ENCODE results near the gene PEX5L. TPM values are rescaled to one million over a fixed set of nuclear protein-coding genes. Genes with fewer than 3 reads are reported as not detected.

The PEX5L gene
- total RNA-seq, 2 experiments from 2014 or later: not detected

DNA sequence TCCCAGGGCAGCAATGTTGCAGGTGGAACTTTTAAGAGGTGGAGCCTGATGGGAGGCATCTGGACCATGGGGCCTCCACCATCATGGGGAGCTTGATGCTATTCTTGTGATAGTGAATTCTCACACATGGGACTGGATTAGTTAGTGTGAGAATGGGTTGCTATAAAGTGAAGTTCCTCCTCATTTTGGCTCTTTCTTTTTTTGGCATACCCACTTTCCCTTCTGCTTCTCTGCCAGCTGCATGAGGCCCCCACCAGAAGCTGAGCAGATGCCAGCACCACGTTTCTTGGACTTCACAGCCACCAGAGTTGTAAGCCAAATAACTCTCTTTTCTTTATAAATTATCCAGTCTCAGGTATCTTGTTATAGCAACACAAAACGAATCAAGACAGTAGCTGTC is 101.0 kb downstream of the PEX5L start:
- no peaks in the 10 kb centered on the region for H3K9me3 Mint-ChIP-seq
- no peak overlapping the region for H3K27ac Mint-ChIP-seq
- no peaks in the 10 kb centered on the region for H3K4me1 ChIP-seq (ENCODE audit: insufficient read depth, low read length)
- CTCF ChIA-PET: no interaction called here
- H3K36me3 ChIP-seq (ENCODE audit: insufficient read depth, low read length): no peaks in the 10 kb centered on the region
- peaks cover 9% of the 10 kb centered on the region for H3K27me3 Mint-ChIP-seq
- H3K4me3 Mint-ChIP-seq: no peak overlapping the region
- ATAC-seq (ENCODE audit: poor library complexity) (no peak), DNase-seq (no peak)
- no peaks in the 10 kb centered on the region for H3K27me3 ChIP-seq (ENCODE audit: control insufficient read depth in 1 of 2, insufficient read depth in 2 of 2, low read length in 2 of 2)
- no peaks in the 10 kb centered on the region for H3K4me1 Mint-ChIP-seq (ENCODE audit: low read depth)
- POLR2A ChIA-PET: no interaction called here
- no peaks in the 10 kb centered on the region for H3K9me3 ChIP-seq (ENCODE audit: control insufficient read depth in 1 of 2, insufficient read depth in 1 of 2, low read length in 2 of 2)
- H3K4me3 ChIP-seq (ENCODE audit: low read length): no peak overlapping the region
- TF ChIP-seq CTCF (IDR thresholded peaks at IDR 0.05): no peak
- no peak overlapping the region for H3K27ac ChIP-seq (ENCODE audit: low read depth in 1 of 2, low read length in 2 of 2)
- intact Hi-C loops (cut with DNase I, micrococcal nuclease): no loop called here
- no peaks in the 10 kb centered on the region for H3K36me3 Mint-ChIP-seq (ENCODE audit: low read depth)

DNA sequence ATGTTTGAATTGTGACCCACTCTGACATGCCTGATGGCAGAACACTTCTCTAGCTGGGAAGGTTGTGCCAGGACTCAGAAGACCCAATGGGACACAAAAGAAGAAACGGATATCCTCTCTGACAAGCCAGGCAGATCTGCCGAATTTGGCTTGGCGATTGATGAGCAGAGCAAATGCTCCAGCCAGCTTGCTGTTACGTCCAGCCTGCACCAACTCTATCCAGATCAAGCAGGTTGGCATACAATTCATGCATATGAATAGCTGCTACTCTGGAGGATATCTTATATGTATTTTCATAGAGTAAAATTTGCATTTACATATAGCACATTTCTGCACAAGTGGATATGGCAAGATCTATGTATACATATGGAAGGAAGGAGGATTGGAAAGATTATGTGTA is 102.8 kb downstream of the PEX5L start:
- no peaks in the 10 kb centered on the region for H3K9me3 Mint-ChIP-seq
- no peak for TF ChIP-seq CTCF (IDR thresholded peaks at IDR 0.05)

DNA sequence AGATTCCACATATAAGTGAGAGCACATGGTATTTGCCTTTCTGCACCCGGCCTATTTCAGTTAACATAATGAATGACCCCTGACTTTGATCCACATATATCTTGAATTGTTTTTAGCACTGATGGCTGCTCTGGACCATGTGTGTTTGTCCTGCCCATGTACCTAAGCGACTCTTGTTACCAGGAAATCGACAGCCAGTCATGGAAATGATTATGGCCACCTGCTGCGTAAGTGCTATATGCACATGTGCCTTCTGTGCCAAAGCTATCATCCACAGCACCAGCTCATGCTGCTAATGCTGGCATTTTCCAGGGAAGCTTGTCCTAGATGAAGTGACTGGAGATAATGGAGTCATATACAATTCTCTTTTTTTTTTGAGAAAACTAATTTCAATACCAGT is 103.7 kb downstream of the PEX5L start:
- H3K4me1 ChIP-seq (ENCODE audit: insufficient read depth, low read length): no peaks in the 10 kb centered on the region
- intact Hi-C loops (cut with DNase I, micrococcal nuclease): no loop called here
- Mint-ChIP-seq H3K27me3 (no peaks in the 10 kb centered on the region), H3K4me1 (ENCODE audit: low read depth) (peaks cover 7% of the 10 kb centered on the region), H3K27ac (no peak overlapping the region), H3K9me3 (no peaks in the 10 kb centered on the region), H3K4me3 (no peak overlapping the region), H3K36me3 (ENCODE audit: low read depth) (no peaks in the 10 kb centered on the region)
- ChIA-PET CTCF (no interaction called here), POLR2A (no interaction called here)
- TF ChIP-seq CTCF (IDR thresholded peaks at IDR 0.05): no peak
- H3K9me3 ChIP-seq (ENCODE audit: control insufficient read depth in 1 of 2, insufficient read depth in 1 of 2, low read length in 2 of 2): no peaks in the 10 kb centered on the region
- ATAC-seq (ENCODE audit: poor library complexity) (no peak), DNase-seq (no peak)
- H3K4me3 ChIP-seq (ENCODE audit: low read length): no peak overlapping the region
- H3K27ac ChIP-seq (ENCODE audit: low read depth in 1 of 2, low read length in 2 of 2): no peak overlapping the region
- H3K27me3 ChIP-seq (ENCODE audit: control insufficient read depth in 1 of 2, insufficient read depth in 2 of 2, low read length in 2 of 2): peaks cover 0 to 3% of the 10 kb centered on the region in 2 experiments
- no peaks in the 10 kb centered on the region for H3K36me3 ChIP-seq (ENCODE audit: insufficient read depth, low read length)

More for the DNA sequence above, 102.8 kb downstream of the PEX5L start:
- H3K4me1 ChIP-seq (ENCODE audit: insufficient read depth, low read length): no peaks in the 10 kb centered on the region
- H3K36me3 ChIP-seq (ENCODE audit: insufficient read depth, low read length): no peaks in the 10 kb centered on the region
- intact Hi-C loops (cut with DNase I, micrococcal nuclease): no loop called here
- no peak overlapping the region for H3K4me3 Mint-ChIP-seq
- H3K4me3 ChIP-seq (ENCODE audit: low read length): no peak overlapping the region
- POLR2A ChIA-PET: no interaction called here
- DNase-seq: no peak
- H3K27me3 ChIP-seq (ENCODE audit: control insufficient read depth in 1 of 2, insufficient read depth in 2 of 2, low read length in 2 of 2): peaks cover 0 to 3% of the 10 kb centered on the region in 2 experiments
- H3K27ac Mint-ChIP-seq: no peak overlapping the region
- no peaks in the 10 kb centered on the region for H3K9me3 ChIP-seq (ENCODE audit: control insufficient read depth in 1 of 2, insufficient read depth in 1 of 2, low read length in 2 of 2)
- peaks cover 1% of the 10 kb centered on the region for H3K27me3 Mint-ChIP-seq
- ATAC-seq (ENCODE audit: poor library complexity): no peak
- H3K4me1 Mint-ChIP-seq (ENCODE audit: low read depth): peaks cover under 1% of the 10 kb centered on the region
- no peak overlapping the region for H3K27ac ChIP-seq (ENCODE audit: low read depth in 1 of 2, low read length in 2 of 2)
- H3K36me3 Mint-ChIP-seq (ENCODE audit: low read depth): no peaks in the 10 kb centered on the region
- CTCF ChIA-PET: interaction anchor here (0.6 kb wide), 1 partner anchor 12 kb away, joined by 3 read pairs; no protein-coding TSS in a partner anchor

Measured in CD4-positive, alpha-beta T cell (primary cell).